ENCODE results near the gene EPS8L3.

DNA sequence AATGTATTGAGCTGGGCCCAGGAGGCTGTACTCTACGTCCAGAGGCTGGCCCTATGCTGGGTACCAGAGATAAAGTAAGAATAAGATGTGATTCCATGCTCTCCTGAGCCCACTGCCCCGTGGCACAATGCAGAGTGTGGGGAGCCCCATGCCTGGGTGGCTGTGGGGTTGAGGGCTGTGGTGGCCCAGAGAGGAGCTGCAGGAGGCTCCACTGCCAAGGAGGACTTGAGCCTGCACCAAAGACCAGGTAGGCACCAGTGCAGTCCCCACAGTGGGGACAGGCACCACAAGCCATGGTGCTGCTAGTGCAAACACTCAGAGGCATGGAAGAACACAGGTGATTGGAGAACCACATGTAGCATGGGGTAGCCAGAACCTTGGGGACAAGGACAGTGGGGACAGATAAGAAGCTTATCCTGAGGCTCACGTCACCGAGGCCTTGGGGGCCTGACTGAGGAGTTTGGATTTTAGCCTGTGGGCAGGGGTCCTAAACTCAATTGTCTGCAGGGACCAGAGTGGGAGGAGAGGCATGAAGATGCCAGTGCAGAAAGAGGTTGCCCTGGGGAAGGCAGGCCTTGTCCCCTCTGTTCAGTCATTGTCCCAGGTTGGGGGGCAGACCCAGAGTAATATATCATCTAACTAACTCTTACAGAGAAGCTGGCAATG is 21.9 kb upstream of the EPS8L3 start:
- TF ChIP-seq, protein P1, sequence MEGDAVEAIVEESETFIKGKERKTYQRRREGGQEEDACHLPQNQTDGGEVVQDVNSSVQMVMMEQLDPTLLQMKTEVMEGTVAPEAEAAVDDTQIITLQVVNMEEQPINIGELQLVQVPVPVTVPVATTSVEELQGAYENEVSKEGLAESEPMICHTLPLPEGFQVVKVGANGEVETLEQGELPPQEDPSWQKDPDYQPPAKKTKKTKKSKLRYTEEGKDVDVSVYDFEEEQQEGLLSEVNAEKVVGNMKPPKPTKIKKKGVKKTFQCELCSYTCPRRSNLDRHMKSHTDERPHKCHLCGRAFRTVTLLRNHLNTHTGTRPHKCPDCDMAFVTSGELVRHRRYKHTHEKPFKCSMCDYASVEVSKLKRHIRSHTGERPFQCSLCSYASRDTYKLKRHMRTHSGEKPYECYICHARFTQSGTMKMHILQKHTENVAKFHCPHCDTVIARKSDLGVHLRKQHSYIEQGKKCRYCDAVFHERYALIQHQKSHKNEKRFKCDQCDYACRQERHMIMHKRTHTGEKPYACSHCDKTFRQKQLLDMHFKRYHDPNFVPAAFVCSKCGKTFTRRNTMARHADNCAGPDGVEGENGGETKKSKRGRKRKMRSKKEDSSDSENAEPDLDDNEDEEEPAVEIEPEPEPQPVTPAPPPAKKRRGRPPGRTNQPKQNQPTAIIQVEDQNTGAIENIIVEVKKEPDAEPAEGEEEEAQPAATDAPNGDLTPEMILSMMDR (IDR thresholded peaks at IDR 0.05), result no peak
- TF ChIP-seq POLR2A (IDR thresholded peaks at IDR 0.05), result no peak
